ENCODE results near the gene OSCP1.

DNA sequence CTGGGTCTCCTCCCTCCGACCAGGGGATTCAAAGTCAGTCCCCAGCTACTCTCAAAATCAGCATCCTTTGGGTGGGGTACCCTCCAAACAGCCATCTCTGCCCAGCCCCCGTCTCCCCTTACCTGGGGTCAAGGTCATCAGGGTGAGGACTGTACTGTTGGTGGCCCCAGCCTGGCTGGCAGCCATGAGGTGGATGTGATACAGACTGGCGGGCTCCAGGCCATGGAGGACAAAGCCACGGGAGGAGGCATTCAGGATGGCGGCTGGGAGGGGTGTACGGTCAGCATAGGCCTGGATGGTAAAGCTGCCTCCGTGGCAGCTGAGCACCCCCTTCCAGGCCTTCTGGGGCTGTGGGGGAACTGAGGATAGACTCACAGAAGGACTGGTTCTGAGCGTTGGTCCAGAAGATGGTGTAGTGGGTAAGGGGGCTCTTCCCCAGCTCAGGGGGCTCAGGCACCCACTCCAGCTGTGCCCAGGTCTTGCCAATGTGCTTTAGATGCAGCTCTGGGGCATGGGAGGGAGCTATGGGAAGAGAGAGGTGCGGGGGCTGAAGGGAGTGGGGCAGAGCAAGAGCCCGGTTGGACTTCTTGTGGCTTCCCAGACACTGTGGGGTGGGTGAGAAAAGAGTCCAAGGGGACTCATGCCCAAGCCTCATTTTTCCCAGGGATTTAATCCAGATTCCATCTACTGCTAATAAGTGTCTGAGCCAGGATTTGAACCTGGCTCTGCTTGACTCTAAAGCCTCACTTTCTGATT is 17.6 kb upstream of the OSCP1 start:
- TF ChIP-seq CTCF (conservative IDR thresholded peaks at IDR 0.05) (no peak), ZFX (IDR thresholded peaks at IDR 0.05) (no peak)
